Hematopoietic multipotent progenitor cell treated with erythropoietin and hydrocortisone succinate and interleukin-3 and kit ligand, for 15 days (in vitro differentiated cells): Measurements from ENCODE around the gene ZNRF2.
"Not testable (repeated sequence)": the region's sequence is repeated elsewhere in the genome, so short reads cannot be mapped to it uniquely, and the experiment has no call there.

Source experiments
- DNase-seq: peaks from one replicate; pipeline ENCODE4 v3.0.0-alpha.2; 2015; ENCODE audit warnings: low spot score

ZNRF2 gene

DNA sequence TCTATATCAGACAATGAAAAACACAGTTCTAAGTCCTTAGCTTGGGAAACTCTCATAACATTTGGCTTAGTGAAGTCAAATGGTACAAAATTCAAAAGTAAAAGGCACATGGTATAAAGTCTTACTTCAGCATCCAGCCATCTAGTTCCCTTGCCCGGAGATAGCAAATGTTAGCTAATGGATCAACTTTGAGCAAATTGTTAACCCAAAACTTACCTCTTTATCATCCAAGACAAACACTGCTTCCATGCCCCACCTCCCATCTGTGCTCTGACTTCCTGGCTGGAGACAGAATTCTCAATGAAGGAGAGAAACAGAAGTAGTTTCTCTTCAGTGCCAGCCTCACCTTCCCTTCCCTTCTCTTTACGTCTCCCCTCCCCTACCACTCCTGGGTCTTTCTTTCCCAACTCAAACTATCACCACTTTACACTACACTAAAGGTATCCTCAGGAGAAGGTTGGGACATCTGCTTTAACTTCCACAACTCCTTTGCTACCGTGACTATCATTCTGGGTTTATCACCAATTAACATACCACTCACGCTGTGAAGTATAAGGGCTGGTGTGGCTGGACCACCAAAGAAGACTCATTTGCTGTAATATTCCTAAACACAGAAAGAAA lies 21.2 kb upstream of the ZNRF2 start:
- no peak for DNase-seq

DNA sequence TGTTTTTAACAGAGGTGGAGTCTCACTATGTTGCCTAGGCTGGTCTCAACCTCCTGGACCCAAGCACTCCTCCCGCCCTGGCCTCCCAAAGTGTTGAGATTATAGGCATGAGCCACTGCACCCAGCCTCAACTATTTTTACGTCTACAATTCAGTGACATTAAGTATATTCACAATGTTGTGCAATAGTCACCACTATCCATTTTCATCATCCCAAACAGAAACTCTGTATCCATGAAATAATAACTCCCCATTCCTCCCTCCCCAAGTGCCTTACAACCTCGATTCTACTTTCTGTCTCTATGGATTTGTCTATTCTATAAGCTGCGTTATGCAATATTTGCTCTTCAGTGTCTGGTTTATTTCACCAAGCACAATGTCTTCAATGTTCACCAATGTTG lies 20.3 kb upstream of the ZNRF2 start:
- no peak for DNase-seq

DNA sequence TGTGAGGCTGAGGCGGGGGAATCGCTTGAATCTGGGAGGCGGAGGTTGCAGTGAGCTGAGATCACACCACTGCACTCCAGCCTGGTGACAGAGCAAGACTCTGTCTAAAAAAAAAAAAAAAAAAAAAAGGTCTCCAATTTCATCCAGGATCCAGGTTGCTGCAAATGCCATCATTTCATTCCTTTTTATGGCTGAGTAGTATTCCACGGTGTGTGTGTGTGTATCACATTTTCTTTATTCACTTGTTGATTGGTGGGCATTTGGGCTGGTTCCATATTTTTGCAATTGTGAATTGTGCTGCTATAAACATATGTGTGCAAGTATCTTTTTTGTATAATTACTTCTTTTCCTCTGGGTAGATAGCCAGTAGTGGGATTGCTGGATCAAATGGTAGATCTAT lies 19.2 kb upstream of the ZNRF2 start:
- DNase-seq, result not testable (repeated sequence)

DNA sequence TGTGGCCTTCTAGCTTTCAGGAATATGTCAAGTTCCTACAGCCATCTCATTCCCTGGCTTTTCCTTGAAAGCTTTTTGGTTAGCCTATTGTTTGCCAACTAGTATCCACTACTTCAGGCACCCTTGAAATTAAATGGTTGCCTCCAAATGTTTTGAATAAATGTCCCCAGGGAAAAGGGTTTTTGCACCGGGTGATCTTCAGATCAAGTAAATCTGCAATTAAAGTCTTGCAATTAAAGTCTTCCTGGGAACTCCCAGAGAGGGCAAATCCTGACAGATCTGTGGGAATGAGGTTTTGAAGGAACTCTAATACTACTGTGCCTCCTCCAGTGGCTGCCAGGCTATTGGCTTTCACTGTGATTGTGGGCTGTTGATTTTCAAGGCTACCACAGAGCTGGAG lies 17.7 kb upstream of the ZNRF2 start:
- no peak for DNase-seq

DNA sequence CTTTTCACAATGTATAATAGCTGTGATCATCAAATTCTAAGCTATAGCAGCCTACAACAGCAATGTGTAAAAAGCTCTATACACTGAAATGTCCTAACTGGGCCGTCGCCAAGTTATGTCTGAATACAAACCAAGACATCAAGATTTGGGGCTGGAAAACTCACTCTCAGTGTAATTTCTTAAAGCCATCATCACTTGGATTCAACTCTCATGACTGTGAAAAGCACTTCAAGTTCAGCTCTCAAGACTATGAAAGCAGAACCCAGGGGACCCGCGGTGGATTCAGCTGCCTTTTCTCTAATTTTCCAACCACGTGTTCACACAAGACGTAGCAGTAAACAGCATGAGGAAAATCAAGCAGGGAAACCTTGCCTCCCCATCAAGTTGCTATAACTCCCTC lies 15.8 kb upstream of the ZNRF2 start:
- DNase-seq, result no peak

DNA sequence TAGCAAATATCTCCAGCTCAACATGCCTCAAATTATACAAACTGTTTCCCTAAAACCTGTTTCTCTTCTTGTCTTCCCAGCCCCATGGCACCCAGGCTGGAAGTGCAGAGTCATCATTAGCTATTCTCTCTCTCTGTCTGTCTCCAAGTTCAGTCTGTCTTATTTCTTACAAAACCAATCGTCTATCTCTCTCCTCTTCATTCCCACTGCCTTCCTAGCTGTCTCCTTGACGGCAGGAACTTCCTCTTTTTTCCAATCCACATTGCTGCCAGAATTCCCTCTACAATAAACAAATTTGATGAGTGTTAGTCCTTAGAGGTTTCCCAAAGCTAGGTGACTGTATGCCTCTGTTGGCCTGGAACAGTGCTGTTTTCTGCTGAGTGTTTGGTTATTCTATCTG lies 14.9 kb upstream of the ZNRF2 start:
- DNase-seq, result no peak

DNA sequence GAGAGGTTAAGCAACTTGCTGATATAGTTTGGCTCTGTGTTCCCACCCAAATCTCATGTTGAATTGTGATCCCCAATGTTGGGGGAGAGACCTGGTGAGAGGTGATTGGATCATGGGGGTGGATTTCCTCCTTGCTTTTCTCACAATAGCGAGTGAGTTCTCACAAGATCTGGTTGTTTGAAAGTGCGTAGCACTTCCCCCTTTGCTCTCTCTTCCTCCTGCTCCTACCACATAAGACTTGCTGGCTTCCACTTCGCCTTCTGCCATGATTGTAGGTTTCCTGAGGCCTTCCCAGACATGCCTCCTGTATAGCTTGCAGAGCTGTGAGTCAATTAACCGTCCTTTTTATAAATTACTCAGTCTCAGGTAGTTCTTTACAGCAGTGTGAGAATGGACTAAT lies 13.5 kb upstream of the ZNRF2 start:
- DNase-seq, result no peak

DNA sequence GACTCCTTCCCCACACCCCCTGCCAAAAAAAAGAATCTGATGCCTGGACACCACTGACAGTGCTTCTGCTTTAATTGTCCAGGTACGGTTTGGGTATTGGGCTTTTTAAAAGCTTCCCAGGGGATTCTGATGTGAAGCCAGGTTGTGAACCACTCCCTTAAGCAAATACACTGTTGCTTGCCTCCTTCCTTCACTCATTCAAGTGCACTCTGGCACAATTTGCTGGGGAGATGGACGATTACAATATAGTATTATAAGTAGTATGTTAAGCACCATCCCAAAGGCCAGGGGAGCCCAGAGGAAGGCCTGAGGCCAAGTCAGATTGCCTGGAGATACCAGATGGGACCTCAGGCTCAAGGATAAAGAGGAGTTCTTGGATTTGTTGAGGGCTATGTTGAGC lies 12.3 kb upstream of the ZNRF2 start:
- no peak for DNase-seq

DNA sequence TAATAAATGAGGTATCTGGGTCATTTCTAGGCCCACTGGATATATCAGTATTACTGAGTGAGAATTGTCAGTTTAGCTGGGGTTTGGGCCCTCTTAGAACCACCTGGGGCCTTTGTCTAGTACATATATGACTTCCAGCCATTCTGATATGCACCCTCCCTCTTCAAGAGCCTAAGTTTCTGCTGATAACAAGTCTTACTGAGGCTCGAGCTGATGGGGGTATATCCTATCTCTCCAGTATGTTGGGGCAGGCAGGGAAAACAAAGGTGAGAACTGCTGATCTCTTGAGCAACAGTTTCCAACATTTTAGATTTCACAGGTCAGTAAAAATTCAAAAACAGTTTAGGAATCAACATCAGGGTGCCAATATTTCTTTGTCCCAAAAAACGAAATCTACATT lies 10.8 kb upstream of the ZNRF2 start:
- no peak for DNase-seq

DNA sequence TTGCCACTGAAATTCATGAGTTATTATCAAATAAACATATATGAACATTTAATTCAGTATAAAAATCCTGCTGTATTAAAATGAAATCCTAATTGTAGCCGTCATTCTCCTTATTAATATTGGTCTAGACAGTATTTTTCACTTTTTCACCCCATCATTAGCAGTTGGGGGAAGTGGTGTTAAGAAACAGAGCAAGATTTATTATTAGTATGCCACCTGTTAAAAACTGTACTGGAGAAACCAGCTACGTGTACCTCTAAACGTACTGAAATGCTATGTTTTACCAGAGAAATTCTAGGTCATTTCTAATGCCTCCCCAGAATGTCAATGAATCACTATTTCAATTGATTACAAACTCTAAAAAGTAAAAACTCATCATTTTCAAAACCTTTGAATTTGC lies 9.8 kb upstream of the ZNRF2 start:
- DNase-seq, result no peak

DNA sequence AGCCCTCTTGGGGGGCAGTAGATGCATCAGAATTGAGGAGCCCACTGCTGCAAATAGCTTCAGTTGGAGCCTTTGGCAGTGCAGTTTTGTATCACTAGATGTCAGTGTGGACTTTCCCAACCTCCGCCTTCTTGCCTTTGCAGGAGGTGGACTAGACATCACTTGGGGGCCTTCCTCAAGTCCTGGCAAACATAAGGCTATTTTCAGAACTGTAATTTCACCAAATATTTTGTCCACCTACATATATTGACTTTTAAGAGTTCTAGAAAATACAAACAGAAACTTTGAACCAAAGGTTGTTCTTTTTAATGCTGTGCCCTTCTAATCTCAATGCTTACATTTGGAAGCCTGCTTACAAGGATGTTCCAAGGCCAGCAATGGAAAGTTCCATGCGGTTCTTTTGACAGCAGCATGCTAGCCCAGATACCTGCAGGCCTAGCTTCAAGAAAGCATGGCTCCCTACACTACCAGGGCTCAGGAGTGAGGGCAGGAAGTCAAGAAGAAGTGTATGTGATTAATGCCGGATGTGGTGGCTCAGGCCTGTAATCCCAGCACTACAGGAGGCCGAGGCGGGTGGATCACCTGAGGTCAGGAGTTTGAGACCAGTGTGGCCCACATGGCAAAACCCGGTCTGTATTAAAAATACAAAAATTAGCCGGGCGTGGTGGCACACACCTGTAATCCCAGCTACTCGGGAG lies 8.0 kb upstream of the ZNRF2 start:
- peak; percentile 57 for DNase-seq

DNA sequence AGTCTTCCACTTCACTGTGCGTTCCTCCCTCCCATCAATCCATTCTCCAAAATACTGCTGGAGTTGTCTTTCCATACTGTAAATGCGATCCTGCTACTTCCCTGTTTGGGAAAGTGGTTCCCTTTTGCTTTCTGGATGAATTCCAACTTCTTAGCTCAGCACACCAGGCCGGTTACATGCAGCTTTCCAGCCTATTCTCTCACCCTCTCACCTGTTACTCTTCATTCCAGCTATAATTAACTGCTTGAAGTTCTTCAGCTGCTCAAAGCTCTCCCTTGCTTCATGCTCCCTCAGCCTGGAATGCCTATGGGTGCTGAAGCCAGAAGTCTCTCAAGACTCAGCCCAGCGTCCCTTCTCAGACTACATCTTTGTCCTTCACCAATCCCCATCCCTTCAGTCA lies 6.0 kb upstream of the ZNRF2 start:
- no peak for DNase-seq

DNA sequence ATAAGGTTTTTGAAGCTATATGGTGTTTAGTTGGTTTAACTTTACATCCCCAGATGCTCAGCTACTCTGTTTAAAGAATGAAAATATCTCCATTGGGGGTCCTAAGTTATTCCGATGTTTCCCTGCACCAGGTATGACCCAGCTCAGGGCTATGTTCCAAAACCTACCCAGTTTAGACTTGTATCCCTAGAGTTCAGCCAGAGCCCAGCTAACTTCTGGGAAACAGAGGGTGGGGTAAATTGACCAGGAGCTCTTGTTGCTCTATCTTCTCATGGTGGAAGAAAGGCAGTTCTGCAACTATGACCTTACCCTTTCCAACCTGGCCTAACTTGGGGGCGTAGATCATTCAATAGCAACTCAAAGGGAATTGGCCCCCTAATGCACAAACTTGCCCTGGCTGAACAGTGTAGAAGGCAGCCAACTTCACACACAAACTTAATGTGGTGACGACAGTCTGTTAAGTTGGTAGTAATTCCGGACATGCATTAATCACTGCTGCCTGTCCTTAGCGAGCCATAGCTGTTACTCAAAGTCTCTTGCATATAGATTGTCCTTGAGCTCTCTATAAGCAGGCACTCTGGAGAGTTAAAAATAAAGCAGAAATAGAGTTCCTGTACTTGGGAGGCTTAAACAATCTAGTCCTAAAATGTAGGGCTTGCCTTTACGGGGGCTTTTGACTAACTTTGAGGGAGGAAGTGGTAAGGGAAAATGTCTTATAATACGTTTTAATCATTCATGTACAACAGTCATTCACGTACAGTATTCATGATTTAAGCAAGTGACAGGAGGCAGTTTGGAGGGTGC lies 5.3 kb upstream of the ZNRF2 start:
- no peak for DNase-seq

DNA sequence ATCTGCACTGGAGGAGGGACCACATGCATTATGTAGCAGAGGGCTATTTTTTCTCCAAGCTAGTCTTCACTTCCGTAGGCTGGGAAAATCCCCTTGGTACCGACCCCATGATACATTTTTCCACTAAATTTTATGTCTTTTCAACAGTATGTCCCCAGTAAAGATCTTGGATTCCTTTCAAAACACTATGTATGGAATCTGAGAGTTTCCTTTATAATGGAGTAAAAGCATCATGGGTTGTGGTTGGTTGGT lies 4.8 kb upstream of the ZNRF2 start:
- DNase-seq, result no peak

DNA sequence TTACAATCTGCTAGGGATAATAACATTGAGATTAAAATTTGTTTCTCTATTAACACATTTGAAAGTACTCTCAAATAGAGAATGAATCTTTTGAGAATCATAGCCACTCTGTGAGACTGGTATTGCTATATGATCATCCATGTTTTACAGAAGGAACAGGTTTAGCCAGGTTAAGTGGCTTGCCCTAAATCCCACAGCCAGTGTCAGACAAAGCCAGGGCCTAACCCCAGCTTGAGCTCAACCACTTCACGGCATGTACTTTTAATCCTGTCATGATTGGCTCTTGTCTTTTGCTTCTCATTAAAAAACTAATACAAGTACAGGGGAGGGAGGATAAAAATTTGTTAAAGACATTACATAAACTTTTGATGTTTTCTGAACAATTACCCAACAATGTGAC lies 3.8 kb upstream of the ZNRF2 start:
- DNase-seq, result no peak

DNA sequence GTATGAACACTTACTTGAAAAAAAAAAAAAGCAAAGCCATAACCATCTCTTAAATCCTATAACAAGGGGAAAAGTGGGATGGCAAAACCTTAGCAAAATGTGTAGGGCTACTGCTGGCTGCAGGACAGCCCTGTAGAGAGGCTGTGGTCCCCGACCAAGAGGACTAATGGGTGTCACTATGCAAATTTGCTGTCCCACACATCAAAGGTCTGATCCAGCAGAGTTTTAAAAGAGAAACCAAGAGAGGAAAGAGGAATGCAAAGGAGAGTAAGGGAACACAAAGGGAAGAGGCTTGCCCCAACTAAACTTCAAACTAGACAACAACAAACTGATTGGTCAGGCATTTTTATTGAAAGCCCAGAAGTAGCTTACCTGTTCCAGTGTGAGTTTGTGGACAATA lies 3.1 kb upstream of the ZNRF2 start:
- DNase-seq, result no peak

DNA sequence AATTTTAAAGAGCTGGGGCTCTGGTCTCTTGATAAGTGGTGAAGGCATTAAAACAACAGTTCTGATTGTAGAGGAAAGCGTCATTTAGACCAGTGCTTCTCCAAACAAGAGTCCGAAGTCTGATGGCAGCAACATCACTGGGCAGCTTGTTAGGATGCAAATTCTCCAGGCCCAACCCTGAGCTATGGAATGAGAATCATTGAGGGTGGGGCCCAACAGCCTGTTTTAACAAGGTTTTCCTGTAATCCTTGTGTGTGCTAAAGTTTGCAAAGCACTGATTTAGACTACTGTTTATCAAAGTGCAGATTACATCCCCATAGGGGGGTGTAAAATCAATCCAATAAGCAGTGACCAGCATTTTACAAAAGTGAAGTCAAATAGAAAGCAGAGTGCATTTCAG lies 2.6 kb upstream of the ZNRF2 start:
- no peak for DNase-seq

DNA sequence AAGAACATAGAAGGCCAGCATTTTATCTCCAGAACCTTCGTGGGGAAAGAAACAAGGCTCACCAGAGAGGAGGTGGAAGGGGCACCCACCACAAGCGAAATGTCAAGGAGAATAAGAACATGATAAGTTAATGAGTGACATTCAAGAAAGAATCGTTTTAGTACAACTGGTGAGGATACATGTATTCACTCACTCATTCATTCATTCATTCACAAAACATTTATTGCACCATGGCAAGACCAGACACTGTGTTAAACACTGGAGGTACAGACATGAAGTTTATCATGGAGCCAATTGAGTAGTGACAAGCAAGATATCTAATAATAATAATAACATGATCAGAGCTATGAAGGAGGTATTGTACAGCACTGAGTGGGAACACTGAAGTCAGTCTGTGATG lies 1.7 kb upstream of the ZNRF2 start:
- DNase-seq, result no peak

DNA sequence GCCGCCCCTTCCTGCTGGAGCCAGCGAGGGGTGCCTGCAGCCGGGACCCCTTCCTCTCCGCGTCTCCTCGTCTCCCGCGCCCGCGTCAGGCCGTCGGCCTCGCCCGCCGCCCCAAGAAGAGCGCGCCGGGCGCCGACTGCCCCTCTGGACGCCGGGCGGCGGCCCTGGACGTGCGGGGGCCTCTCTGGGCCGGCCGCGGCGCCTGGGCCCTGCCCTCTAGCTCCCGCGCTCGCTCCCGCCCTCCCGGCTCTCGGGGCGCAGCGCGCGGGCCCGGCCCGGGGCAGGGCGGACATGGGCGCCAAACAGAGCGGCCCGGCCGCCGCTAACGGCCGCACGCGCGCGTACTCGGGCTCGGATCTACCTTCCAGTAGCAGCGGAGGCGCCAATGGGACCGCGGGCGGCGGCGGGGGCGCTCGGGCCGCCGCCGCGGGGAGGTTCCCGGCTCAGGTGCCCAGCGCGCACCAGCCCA lies 704 bp downstream of the ZNRF2 start:
- peak; percentile 54 for DNase-seq

DNA sequence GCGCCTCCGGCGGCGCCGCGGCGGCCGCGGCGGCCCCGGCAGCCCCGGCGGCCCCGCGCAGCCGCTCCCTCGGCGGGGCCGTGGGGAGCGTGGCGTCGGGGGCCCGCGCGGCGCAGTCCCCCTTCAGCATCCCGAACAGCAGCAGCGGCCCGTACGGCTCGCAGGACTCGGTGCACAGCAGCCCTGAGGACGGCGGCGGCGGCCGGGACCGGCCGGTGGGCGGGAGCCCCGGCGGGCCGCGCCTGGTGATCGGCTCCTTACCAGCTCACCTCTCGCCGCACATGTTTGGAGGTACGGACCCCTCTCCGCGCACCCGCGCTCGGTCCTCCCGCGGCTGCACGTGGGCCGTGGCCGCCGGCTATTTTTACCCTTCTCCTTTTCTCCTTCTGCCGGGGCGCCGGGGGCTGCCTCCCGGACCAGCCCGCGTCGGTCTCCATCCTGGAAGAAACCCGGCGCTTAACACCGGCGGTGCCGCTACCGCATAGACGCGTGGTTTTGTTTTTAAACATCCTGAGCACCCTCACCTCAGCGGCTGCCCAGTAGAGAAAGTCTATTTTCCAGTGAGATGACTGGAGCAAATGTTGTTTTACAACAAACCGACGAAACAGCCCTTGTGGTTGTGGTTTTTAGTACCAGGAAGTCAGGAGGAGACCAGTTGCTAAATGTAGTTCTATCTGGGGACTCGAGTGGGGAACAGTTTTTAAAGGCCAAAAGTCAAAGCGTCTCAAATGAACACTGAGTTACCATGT lies 1.3 kb downstream of the ZNRF2 start:
- peak; percentile 29 for DNase-seq

DNA sequence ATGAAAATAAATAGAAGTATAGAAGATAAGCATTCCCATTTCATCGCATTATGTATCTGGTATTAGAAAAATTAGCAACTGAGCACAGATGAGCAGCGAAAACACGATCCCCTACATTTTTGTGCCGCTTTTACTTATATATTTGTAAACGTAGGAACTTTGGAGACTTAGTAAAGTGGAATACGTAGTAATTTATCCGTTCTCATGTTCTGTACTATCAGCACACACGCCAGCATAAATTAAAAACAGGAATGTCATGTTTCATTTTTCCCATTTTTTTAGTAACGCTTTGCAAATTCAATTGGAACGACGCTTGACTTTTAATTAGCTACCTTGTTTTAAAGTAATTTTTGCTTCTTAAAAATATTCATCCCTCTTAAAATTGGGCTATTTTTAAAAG lies 2.4 kb downstream of the ZNRF2 start:
- no peak for DNase-seq

DNA sequence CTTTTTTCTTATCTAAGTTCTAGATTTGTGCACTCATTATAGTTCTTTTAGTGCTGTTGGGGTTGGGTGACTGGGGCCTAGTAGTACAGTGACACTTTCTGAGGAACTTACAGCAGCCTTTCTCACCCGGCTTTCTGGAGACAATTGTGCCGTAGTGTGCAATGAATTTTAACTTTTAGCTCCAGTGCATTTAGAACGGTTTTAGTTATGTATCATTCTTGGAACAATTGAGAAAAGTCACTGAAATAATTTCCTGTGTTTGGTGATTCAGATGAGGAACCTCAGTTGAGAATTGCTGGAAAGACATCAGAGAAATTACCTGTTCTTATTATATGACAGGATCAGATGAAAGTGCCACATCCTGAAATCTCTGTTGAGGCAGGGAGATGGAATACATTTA lies 3.2 kb downstream of the ZNRF2 start:
- not testable (repeated sequence) for DNase-seq

DNA sequence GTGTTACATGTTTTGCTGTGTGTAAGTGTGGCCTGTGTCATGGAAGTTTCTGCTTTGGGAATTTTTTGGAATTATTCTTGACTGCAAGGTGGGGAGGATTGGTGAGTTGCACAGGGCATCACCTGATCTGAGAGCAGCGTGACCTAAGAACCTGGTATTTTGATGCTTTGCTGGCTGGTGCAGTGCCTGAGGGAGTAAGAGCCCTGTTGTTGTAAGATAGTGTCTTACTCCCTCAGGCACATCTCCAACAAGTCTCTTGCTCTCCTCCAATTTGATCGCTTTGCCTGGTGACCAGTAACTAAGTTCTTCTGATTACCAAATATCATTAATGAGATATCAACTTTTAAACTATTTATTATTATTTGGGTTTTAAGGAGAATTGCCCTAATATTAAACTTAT lies 5.2 kb downstream of the ZNRF2 start:
- DNase-seq, result not testable (repeated sequence)
